ENCODE data around the gene LRRC17.
"Not testable (repeated sequence)": the region's sequence is repeated elsewhere in the genome, so short reads cannot be mapped to it uniquely, and the experiment has no call there.

DNA sequence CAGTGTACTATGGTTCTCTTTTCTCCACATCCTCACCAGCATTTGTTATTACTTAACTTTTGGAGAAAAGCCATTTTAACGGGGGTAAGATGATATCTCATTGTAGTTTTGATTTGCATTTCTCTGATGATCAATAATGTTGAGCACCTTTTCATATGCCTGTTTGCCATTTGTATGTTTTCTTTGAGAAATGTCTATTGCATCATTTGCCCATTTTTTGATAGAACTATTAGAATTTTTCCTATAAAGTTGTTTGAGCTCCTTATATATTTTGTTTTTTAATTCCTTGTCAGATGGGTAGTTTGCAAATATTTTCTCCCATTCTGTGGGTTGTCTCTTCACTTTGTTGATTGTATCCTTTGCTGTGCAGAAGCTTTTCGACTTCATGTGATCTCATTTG lies 10.7 kb upstream of the LRRC17 start:
- TF ChIP-seq POLR2A (IDR thresholded peaks at IDR 0.05) = not testable (repeated sequence)
- TF ChIP-seq, protein P1, sequence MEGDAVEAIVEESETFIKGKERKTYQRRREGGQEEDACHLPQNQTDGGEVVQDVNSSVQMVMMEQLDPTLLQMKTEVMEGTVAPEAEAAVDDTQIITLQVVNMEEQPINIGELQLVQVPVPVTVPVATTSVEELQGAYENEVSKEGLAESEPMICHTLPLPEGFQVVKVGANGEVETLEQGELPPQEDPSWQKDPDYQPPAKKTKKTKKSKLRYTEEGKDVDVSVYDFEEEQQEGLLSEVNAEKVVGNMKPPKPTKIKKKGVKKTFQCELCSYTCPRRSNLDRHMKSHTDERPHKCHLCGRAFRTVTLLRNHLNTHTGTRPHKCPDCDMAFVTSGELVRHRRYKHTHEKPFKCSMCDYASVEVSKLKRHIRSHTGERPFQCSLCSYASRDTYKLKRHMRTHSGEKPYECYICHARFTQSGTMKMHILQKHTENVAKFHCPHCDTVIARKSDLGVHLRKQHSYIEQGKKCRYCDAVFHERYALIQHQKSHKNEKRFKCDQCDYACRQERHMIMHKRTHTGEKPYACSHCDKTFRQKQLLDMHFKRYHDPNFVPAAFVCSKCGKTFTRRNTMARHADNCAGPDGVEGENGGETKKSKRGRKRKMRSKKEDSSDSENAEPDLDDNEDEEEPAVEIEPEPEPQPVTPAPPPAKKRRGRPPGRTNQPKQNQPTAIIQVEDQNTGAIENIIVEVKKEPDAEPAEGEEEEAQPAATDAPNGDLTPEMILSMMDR (IDR thresholded peaks at IDR 0.05 in 8 of 11, conservative IDR thresholded peaks at IDR 0.05 in 3 of 11) = not testable (repeated sequence)
